GM21390 (cell line): Measurements from ENCODE around the gene CTNND2.

Experiments used
- ATAC-seq: cut with Tn5 transposase; IDR thresholded peaks from one replicate; pipeline ENCODE4 v1.9.1; 2021; ENCODE audit not compliant: unreplicated experiment

Gene CTNND2

GRCh38 chr5:11273180-11273903 lies 630.9 kb downstream of the CTNND2 start:
- ATAC-seq: no peak

GRCh38 chr5:11269515-11269914 lies 634.7 kb downstream of the CTNND2 start:
- no peak for ATAC-seq

GRCh38 chr5:11268891-11269290 lies 635.4 kb downstream of the CTNND2 start:
- ATAC-seq: no peak

GRCh38 chr5:11266331-11266730 lies 637.9 kb downstream of the CTNND2 start:
- ATAC-seq: no peak

GRCh38 chr5:11261241-11261640 lies 643.0 kb downstream of the CTNND2 start:
- ATAC-seq: no peak

- no peak for ATAC-seq
Observed at GRCh38 chr5:11258001-11258400, 646.2 kb downstream of the CTNND2 start.

GRCh38 chr5:11252523-11252922 lies 651.7 kb downstream of the CTNND2 start:
- no peak for ATAC-seq

- ATAC-seq: no peak
Observed at GRCh38 chr5:11252075-11252474, 652.2 kb downstream of the CTNND2 start.

GRCh38 chr5:11251247-11251646 lies 653.0 kb downstream of the CTNND2 start:
- no peak for ATAC-seq

GRCh38 chr5:11248966-11249365 lies 655.3 kb downstream of the CTNND2 start:
- ATAC-seq: no peak

GRCh38 chr5:11247224-11247623 lies 657.0 kb downstream of the CTNND2 start:
- ATAC-seq: no peak

- ATAC-seq: no peak
Observed at GRCh38 chr5:11240293-11241190, 663.7 kb downstream of the CTNND2 start.

GRCh38 chr5:11239261-11240015 lies 664.8 kb downstream of the CTNND2 start:
- no peak for ATAC-seq

- no peak for ATAC-seq
Observed at GRCh38 chr5:11234501-11234911, 669.7 kb downstream of the CTNND2 start.

- ATAC-seq: no peak
Observed at GRCh38 chr5:11230890-11231289, 673.4 kb downstream of the CTNND2 start.

GRCh38 chr5:11227064-11227463 lies 677.2 kb downstream of the CTNND2 start:
- ATAC-seq: no peak

GRCh38 chr5:11224436-11225187 lies 679.6 kb downstream of the CTNND2 start:
- no peak for ATAC-seq

- ATAC-seq: no peak
Observed at GRCh38 chr5:11222169-11222568, 682.1 kb downstream of the CTNND2 start.

GRCh38 chr5:11214864-11215644 lies 689.2 kb downstream of the CTNND2 start:
- no peak for ATAC-seq

GRCh38 chr5:11212706-11213105 lies 691.5 kb downstream of the CTNND2 start:
- no peak for ATAC-seq
